Colon (tissue), 2 donors: ENCODE measurements around the gene ROPN1.
"Not testable (repeated sequence)": the region's sequence is repeated elsewhere in the genome, so short reads cannot be mapped to it uniquely, and the experiment has no call there.

Source experiments
- FAIRE-seq: peaks from 2 replicates; lab custom pipeline; 2012; peaks lifted over from hg19 to GRCh38; lab: Jason Lieb, UNC
- donor health status: control.
- donor health status: control.

Gene ROPN1

DNA sequence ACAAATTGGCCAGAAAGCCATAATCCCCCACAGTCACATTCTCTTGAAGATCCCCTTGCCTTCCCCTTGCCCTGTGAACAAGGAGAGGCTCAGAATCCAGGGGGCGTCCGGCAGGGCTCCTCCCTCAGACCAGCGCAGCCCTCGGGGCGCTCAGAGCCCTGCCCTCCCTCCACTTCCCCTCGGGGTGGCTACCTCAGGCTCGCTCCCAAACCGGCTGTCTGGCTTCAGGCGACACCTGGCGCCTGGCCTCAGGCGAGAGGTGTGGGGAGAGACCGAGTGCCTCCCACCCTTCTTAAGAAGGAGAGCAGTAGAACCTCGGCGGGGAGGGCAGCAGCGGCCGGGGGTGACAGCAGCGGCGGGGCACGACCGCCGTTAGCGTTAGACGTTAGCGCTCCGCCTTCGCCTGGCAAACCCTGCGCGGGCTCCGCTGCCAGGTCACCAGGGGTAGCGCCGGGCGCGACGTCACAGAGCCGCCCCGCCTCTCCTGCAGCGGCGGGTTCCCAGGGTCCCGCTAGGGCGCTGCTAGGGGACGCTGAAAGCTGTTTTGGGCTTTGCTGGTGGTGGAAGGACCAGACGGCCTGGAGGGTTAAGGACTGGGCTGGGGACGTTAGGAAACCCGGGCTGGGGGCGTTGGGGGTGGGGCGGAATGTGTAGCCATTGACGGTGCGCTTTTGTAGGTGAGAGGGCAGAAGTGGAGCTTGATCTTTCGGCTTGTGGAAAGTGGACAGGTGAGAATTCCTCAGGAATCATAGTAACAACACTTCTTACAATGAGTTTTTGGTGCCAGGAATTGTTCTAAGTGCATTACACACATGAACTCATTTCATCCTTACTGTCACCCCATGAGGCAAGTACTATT, at the start of gene ROPN1:
ROPN1 (minus strand) TSS at position 395 of the 859 bp plus-strand sequence. CDS start 11,643 bp downstream, outside the sequence.
- not testable (repeated sequence) for FAIRE-seq

DNA sequence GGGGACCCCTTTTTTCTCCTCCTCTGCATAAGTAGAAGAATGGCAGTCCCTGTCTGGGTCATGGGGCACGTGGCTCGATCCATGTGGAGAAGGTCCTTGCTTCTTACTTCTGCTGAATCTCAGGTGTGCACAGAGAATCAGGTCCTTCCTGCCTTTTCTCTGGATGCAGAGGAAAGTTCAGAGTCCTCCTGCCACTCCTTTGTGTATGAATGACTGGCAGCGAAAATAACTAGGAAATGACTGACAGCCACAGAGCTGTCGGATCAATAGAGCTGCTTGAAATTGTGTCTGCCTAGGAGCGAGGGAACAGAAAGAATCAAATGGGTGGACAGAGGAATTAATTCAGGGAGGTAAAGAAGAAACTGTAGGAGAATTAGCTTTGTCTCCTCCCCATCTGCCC, 49.6 kb upstream of the ROPN1 start:
- FAIRE-seq, result no peak

DNA sequence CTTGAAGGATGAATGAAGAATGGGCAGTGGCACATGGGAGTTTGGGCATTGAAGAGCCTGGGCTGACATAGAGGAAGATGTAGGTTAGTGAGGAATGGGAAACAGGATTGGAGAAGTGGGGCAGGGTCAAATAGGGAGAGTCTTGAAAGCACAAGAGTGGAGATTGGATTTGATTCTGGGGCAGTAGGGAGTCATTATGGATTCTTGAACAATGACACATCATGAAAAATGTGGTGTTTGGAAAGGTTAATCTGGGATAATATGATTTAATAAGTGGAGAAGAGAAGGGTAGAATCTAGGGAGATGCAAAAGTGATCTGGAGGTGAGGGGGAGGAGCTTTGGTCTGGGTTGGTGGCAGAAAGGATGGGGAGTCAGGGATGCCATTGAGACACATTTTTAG, 45.4 kb upstream of the ROPN1 start:
- FAIRE-seq, result no peak

GRCh38 chr3:124036214-124036613, 44.3 kb upstream of the ROPN1 start:
- not testable (repeated sequence) for FAIRE-seq

DNA sequence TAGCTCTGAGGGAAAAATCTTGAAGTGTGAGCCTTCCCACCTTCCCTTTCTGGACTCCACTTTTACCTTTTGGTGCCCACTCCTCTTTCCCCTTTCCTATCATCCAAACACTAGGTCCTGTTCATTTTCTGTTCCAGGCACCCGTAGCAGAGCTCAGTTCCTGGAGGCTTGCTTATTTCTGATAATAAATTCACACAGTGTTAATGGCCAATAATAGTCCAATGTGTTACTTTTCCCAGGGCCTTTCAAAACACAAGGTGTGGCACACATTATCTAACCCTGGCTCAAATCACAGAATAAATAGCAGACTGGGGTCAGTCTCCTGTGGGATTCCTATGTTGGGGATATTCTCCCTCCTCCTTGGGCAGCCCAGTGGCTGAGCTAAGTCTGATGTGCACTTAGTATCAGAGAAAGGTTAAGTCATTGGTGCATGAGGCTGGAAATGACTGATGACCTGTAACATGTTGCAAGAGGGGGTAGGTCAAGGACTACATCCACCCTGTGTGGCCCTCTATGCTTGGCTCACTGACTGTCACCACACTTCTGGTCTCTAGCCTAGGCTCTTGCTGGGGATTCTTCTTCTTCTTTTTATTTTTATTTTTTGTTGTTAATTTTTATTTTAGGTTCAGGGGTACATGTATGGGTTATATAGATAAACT, 43.7 kb upstream of the ROPN1 start:
- FAIRE-seq, result no peak

DNA sequence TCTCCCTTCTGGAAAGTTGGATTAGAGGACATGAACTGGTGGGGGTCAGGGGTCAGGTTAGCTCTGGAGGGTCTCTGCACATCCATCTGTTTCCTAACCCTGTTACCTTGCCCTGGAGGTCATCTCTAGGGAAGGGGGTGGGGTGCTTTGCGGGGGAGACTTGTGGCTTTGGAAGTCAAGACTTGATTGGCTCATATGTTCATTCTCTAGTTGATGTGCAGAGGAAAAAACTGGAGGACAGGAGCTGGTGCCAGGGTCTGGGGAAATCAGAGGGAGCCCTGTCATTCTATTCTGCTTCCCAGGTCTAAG, 42.9 kb upstream of the ROPN1 start:
- no peak for FAIRE-seq

GRCh38 chr3:124034016-124034843, 42.3 kb upstream of the ROPN1 start:
- no peak for FAIRE-seq

DNA sequence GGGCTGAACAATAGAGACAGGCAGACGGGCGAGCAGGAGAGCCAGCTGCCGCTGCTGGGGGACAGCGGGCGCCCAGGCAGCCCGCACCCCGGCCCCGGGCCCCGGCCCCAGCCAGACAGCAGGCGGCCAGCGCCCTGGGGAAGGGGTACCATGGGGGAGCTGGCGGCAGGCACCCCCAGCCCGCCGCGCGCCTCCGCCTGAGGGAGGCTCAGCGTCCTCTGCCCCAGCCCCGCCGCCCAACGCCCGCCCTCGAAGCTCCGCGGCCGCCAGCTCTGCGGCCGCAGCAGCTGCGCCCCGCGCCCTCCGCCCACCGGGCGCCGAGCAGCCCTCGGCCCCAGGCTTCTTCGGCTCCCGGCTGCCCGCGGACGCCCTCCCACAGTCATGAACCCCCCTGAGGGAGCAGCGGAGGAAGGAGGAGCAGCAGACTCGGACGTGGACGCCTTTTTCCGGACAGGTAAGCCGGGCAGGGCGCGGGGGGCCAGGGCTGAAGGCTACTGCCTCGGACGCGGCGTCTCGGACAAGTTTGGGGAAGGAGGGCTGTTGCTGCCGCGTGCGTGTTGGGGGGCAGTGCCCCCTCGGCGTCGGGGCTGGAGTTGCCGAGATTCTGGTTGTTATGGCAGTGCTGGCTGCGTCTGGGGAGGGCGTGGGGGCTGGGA, 41.6 kb upstream of the ROPN1 start, which contains the start of gene KALRN:
KALRN (plus strand) TSS at position 10 of the 656 bp plus-strand sequence.
- FAIRE-seq, result no peak

GRCh38 chr3:124032881-124033359, 41.0 kb upstream of the ROPN1 start:
- no peak for FAIRE-seq

DNA sequence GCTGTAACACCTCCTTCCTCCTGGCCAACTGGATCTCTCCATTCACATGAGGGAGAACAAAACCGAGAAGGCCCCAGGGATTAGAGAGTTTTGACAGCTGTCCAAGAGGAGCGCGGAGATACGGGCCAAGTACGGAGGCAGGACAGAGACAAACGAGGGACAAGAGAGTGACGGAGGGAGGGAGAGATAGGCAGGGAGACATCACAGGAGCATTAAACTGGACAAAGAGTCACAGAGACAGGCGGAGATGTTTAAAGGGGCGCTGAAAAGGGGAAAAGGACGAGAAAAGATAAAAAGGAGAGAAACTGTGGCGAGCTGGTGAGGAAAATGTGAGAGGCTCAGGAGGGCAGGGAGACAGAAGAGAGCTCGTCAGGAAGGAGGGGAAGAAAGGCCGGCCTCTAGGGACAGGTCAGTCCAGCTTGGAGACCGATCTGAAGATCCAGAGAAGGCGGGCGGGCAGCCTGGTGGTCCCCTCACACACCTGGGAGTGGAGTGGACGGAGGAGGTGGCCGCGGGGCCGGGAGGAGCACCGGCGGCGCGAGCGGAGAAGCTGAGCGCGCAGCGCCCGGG, 40.5 kb upstream of the ROPN1 start:
- FAIRE-seq, result no peak

DNA sequence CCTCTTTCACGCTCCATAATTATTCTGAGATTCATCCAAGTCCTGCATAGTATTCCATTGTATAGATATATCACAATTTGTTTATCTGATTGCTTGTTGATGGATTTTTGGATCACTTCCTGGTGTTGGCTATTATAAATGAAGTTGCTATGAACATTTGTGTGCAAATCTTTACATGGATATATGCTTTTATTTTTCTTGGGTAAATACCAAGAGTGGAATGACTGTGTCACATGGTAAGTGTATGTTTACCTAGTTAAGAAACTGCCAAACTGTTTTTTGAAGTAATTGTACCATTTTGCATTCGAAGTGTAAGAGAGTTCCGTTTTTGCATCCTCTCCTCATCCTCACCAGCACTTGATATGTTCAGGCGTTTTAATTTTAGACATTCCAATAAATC, 34.6 kb upstream of the ROPN1 start:
- FAIRE-seq, result peak; percentile 14

DNA sequence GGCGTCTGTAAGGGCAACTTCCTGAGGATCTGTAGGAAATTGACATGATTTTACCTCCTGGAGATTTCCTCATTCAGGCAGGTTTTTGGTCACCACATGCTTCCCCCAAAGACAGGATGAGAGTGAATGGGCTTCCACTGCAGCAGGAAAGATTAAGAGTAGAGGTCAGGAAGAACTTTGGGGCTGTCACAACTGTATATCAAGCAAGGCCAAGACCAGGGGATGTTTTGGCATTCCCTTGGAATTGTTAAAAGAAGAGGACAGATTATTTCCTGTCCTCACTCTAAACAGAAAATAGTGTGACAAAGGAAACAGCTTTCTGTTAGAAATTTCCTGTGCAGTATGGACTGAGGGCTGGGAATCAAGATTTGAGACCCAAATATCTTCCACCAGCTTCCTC, 31.6 kb upstream of the ROPN1 start:
- not testable (repeated sequence) for FAIRE-seq

DNA sequence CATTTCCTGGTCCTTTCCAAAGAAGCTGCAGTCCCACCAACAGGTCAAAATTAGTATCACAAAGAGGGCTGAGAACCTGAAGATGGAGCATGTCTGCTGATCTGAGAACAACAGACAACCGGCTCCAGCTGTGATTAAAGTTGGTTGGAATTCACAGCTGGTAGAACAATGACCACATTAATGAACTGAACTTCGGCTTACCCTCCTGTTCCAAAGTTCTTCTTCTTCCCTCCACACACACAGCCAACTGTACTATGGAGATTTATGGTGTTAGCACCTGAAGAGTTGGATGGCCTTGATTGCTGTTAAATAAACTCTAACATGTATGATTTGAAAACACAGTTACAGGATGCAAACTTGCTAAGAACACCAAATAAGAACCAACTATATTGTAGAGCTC, 27.4 kb upstream of the ROPN1 start:
- no peak for FAIRE-seq

GRCh38 chr3:124017502-124017901, 25.6 kb upstream of the ROPN1 start:
- not testable (repeated sequence) for FAIRE-seq

GRCh38 chr3:124016483-124016882, 24.6 kb upstream of the ROPN1 start:
- FAIRE-seq, result not testable (repeated sequence)

DNA sequence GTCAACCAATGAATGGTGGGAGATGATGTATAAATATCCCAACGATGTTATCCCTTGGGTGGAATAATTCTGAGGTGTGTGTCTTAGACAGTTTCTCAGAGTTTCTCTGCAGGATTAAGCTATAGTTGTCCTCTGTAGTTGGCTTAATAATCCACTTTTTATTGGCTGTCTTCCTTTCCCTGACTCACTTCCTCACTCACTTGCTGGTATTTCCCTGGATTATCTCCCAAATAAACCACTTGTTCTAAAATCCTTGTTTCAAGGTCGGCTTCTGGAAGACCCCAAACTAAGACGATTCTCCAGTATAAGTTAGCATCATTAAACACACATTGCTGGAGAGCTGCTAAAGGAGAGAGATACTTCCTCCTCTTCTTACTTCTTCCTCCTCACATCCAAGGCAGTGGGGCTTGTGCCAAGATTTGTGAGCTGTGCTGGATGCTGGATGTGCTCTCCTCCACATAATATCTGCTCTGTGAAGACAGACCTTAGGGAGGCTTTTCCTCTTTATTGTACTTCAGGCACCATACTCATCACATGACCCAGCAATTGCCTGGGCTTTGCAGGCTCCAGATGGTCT, 22.5 kb upstream of the ROPN1 start:
- FAIRE-seq, result no peak

- not testable (repeated sequence) for FAIRE-seq
Observed at GRCh38 chr3:124008321-124008720, 16.4 kb upstream of the ROPN1 start.

DNA sequence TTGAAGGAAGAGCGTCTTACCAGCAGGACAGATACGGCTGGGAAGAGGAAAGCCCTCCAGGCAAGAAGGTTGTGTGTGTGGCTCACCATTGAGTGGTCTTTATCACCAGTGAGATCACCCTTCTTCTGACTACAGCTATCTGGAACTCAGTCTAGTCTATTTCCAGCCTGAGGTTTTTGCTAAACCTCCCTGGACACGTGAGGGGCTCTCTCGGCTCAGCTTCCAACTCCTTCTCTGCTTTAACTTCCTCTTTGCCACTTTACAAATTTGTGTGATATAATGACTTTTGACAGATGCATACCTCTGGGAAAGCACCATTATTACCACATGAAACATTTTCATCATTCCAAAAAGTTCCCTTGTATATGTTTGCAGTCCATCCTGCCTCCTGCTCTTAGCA, 15.3 kb upstream of the ROPN1 start:
- no peak for FAIRE-seq

DNA sequence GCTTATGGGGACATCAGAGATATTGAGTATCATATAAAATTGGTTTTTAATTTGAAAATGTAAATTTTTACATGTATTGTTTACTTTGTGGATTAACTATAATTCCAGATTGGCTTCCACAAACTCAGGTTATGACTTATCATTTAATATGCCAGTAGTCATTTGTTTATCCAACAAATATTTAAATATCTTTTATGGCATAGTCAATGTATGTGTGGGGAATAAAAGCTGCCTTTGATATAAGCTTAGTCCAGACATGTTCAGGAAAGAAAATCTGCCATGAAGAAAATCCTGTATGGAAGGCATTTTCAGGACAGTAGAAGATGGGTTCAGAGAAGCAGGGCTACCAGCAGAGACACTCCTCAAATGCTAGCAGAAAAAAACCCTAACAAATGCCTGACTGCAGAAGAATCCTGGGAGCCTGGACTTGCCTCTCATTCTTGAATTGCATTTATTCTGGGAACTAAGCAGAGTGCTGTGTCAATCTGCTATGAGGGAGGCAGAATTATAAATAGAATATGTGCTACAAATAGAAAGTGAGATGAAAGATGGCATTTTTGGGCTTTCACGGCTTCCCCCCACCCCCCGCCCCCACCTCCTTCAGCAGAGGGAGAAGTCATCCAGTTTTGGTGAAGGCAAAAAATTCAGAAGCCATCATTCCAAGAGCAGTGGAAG, 10.6 kb upstream of the ROPN1 start:
- FAIRE-seq, result not testable (repeated sequence)

GRCh38 chr3:124001366-124001765, 9.4 kb upstream of the ROPN1 start:
- not testable (repeated sequence) for FAIRE-seq

- FAIRE-seq, result no peak
Observed at GRCh38 chr3:123997543-123997942, 5.6 kb upstream of the ROPN1 start.
